Measurements from ENCODE around the gene ABCB10. TPM values are rescaled to one million over a fixed set of nuclear protein-coding genes. Genes with fewer than 3 reads are reported as not detected.
"Not testable (repeated sequence)": the region's sequence is repeated elsewhere in the genome, so short reads cannot be mapped to it uniquely, and the experiment has no call there.

ABCB10 gene
- total RNA-seq, 4 donors from 2014 or later: 14.1 to 21.8 (median 18.1) TPM

DNA sequence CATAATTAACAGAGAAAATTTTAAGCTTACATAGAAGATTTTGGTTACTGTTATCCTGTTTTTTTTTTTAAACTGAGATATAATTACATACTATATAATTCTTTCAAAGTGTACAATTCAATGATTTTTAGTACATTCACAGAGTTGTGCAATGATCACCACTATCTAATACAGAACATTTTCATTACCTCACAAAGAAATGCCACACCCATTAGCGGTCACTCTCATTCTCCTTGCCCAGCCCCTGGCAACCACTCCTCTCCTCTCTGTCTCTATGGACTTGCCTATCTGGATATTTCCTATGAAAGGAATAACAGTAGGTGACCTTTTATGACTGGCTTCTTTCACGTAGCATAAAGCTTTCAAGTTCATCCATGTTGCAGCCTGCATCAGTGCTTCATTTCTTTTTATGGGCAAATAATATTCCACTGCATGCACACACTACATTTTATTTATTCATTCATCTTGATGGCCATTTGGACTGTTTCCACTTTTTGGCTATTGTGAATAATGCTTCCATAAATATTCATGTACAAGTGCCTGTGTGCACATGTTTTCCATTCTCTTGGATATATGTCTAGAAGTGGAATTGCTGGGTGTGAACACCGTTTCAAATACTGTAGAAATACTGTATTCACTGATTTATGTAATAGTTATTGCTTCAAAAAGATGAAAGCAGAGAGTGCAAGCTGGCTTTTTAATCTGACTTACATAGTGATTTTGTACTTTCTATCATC lies 40.9 kb upstream of the ABCB10 start:
- peak overlapping the region in 3 of 4 donors; percentile 3 to 88 (median 86) for H3K27ac ChIP-seq
- no peak for ATAC-seq
- H3K4me1 ChIP-seq: peaks cover 15 to 46% (median 16%) of the 10 kb centered on the region in 3 donors
- 59 to 66% methylated on average over 2 to 3 of the region's 3 CpGs for WGBS, 2 donors (ENCODE audit: low coverage in 1 of 2)
- no peak overlapping the region for H3K4me3 ChIP-seq
- H3K27me3 ChIP-seq: no peaks in the 10 kb centered on the region
- H3K9me3 ChIP-seq: no peaks in the 10 kb centered on the region
- peaks cover 7 to 41% of the 10 kb centered on the region in 2 donors for H3K36me3 ChIP-seq
- TF ChIP-seq, protein P1, sequence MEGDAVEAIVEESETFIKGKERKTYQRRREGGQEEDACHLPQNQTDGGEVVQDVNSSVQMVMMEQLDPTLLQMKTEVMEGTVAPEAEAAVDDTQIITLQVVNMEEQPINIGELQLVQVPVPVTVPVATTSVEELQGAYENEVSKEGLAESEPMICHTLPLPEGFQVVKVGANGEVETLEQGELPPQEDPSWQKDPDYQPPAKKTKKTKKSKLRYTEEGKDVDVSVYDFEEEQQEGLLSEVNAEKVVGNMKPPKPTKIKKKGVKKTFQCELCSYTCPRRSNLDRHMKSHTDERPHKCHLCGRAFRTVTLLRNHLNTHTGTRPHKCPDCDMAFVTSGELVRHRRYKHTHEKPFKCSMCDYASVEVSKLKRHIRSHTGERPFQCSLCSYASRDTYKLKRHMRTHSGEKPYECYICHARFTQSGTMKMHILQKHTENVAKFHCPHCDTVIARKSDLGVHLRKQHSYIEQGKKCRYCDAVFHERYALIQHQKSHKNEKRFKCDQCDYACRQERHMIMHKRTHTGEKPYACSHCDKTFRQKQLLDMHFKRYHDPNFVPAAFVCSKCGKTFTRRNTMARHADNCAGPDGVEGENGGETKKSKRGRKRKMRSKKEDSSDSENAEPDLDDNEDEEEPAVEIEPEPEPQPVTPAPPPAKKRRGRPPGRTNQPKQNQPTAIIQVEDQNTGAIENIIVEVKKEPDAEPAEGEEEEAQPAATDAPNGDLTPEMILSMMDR (IDR thresholded peaks at IDR 0.05): no peak
- TF ChIP-seq POLR2AphosphoS5 (IDR thresholded peaks at IDR 0.05): no peak
- TF ChIP-seq POLR2A (IDR thresholded peaks at IDR 0.05): no peak
- TF ChIP-seq EP300 (IDR thresholded peaks at IDR 0.05): no peak

- peak overlapping the region; percentile 86 to 98 (median 88) for H3K27ac ChIP-seq
- H3K4me3 ChIP-seq: no peak overlapping the region
- no peaks in the 10 kb centered on the region for H3K27me3 ChIP-seq
- TF ChIP-seq POLR2AphosphoS5 (IDR thresholded peaks at IDR 0.05): peak; percentile 30
- no peak for TF ChIP-seq POLR2A (IDR thresholded peaks at IDR 0.05)
- WGBS, 2 donors (ENCODE audit: low coverage in 1 of 2): 14 to 33% methylated on average over 1 to 3 of the region's 3 CpGs
- peaks cover 15 to 46% (median 16%) of the 10 kb centered on the region in 3 donors for H3K4me1 ChIP-seq
- peaks cover 7 to 41% of the 10 kb centered on the region in 2 donors for H3K36me3 ChIP-seq
- H3K9me3 ChIP-seq: no peaks in the 10 kb centered on the region
- no peak for ATAC-seq
Measured at GRCh38 chr1:229597877-229598276, 39.4 kb upstream of the ABCB10 start.

DNA sequence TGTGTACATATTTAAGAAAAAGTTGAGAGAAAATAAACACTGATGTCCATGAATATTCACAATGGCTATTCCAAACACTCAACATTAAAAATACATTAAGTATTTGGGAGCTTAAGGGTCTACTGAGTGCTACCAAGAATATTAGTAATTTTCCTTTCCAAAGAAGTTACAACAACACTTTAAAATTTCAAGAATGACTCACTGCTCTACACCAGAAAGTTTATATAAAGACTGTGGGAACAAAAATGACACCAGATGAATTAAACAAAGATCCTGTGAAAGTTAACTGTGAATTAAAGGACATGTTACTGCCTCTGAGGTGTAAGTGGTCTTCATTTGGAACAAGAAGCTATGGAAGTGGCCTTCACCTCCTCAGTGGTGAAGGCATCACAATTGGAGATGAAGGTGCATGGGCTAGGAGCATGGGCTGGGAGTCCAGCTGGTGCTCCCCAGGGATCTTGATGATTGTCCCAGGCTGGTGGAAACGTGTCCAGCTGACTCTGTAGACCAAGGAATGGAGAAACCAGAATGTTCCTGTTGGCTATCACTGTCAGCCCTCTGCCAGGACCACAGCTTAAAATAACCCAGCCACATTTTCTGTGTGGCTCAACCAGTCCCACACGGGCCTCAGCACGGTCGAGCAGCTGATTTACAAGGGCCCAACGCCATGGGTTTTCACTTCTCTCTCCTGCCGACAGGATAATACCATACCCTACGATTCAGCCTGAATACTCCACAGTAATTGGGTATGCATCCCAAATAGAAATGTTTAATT lies 38.6 kb upstream of the ABCB10 start:
- Histone ChIP-seq H3K36me3 (peaks cover 3 to 41% of the 10 kb centered on the region in 2 donors), H3K4me3 (no peak overlapping the region), H3K27me3 (no peaks in the 10 kb centered on the region), H3K4me1 (peaks cover 15 to 46% (median 16%) of the 10 kb centered on the region in 3 donors), H3K27ac (peak overlapping the region; percentile 86 to 98 (median 88)), H3K9me3 (no peaks in the 10 kb centered on the region)
- WGBS, 2 donors (ENCODE audit: low coverage in 1 of 2): 23 to 30% methylated on average over 2 to 7 of the region's 7 CpGs
- TF ChIP-seq, protein P1 (IDR thresholded peaks at IDR 0.05): peak in 2 of 4 experiments; percentile 30 to 32
- TF ChIP-seq POLR2AphosphoS5 (IDR thresholded peaks at IDR 0.05): peak; percentile 72
- TF ChIP-seq POLR2A (IDR thresholded peaks at IDR 0.05): no peak
- ATAC-seq: peak; percentile 93

DNA sequence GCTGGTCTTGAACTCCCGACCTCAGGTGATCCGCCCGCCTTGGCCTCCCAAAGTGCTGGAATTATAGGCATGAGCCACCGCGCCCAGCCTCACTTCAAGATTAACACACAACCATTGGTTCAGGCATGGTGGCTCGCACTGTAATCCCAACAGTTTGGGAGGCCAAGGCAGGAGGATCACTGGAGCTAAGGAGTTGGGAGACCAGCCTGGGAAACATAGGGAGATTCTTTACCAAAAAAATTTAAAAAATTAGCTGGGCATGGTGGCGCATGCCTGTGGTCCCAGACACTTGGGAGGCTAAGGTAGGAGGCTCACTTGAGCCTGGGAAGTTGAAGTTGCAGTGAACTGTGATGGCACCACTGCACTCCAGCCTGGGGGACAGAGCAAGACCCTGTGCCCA lies 37.4 kb upstream of the ABCB10 start:
- ATAC-seq, H3K4me3 ChIP-seq, H3K27me3 ChIP-seq, H3K9me3 ChIP-seq: not testable (repeated sequence)
- peak overlapping the region; percentile 86 to 98 (median 88) for H3K27ac ChIP-seq
- WGBS, 2 donors (ENCODE audit: low coverage in 1 of 2): 92% methylated on average over 2 of the region's 7 CpGs; no CpG with 5 or more reads in 1 of the 2 donors
- H3K36me3 ChIP-seq: peaks cover 0 to 31% of the 10 kb centered on the region in 2 donors
- H3K4me1 ChIP-seq: peaks cover 15 to 46% (median 16%) of the 10 kb centered on the region in 3 donors

DNA sequence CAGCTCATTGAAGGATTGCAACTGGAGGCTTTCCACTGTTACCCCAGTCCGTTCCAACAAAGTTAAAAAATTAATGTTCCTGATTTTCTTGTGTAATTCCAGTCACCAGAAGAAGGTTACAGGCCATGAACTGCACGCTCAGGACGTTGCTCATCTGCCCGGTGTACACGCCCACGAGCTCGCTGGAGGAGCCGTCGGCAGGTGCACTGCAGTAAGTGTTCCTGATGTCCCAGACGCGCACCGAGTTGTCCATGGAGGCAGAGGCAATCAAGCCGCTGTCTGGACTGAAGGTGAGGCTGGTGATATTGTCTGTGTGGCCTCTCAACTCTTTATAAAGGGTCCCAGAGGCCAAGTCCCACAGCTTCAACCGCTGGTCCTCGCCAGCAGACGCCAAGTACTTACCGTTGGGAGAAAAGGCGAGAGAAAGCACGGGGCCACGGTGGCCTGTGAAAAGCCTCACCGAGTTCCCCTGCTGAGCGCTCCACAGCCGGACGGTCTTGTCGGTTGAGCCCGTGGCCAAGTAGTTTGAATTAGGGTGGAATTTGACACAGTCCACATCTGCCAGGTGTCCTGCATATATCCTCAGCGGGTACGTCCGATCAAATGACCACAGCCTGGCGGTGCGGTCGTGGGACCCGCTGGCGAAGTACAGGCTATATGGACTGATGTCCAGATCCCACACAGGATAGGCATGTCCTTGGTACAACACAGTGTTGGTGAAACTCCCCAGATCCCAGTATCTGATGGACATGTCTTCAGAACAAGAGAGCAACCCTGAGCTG lies 35.9 kb upstream of the ABCB10 start:
- 88 to 94% methylated on average over 2 to 13 of the region's 34 CpGs for WGBS, 2 donors (ENCODE audit: low coverage in 1 of 2)
- peak overlapping the region in 1 of 4 donors; percentile 86 for H3K27ac ChIP-seq
- H3K4me3 ChIP-seq: no peak overlapping the region
- no peak for ATAC-seq
- H3K27me3 ChIP-seq: no peaks in the 10 kb centered on the region
- H3K36me3 ChIP-seq: peaks cover 0 to 31% of the 10 kb centered on the region in 2 donors
- H3K9me3 ChIP-seq: no peaks in the 10 kb centered on the region
- H3K4me1 ChIP-seq: peaks cover 15 to 36% (median 16%) of the 10 kb centered on the region in 3 donors
- TF ChIP-seq EP300 (IDR thresholded peaks at IDR 0.05) (no peak), POLR2AphosphoS5 (IDR thresholded peaks at IDR 0.05) (no peak), POLR2A (IDR thresholded peaks at IDR 0.05) (no peak)
- TF ChIP-seq, protein P1 (IDR thresholded peaks at IDR 0.05): no peak

All from gastroesophageal sphincter (tissue), 4 donors.